ENCODE measurements around the gene AKAP6.
"Not testable (repeated sequence)": the region's sequence is repeated elsewhere in the genome, so short reads cannot be mapped to it uniquely, and the experiment has no call there.

The AKAP6 gene

DNA sequence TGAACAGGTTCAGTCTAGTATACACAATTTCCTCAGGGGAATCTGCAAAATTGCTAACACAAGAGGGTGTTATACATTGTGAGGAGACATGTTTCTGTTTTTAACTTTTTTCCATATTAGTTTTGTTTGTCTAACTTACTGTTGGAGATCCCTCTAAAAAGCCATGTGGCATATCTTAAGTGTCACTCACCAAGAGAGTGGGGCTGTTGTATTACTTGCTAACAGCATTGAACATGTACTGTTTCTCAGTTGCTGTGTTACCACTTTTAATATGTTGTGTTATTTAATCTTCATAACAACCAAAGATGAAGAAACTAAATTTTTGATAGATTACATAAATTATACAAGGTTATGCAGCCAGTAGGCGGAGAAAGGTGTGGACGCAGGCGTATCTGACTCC lies 455.3 kb downstream of the AKAP6 start:
- H3K9me3 Mint-ChIP-seq: peaks cover under 1% of the 10 kb centered on the region
- no peaks in the 10 kb centered on the region for H3K4me1 Mint-ChIP-seq
- H3K27me3 Mint-ChIP-seq (ENCODE audit: low read depth): no peaks in the 10 kb centered on the region

DNA sequence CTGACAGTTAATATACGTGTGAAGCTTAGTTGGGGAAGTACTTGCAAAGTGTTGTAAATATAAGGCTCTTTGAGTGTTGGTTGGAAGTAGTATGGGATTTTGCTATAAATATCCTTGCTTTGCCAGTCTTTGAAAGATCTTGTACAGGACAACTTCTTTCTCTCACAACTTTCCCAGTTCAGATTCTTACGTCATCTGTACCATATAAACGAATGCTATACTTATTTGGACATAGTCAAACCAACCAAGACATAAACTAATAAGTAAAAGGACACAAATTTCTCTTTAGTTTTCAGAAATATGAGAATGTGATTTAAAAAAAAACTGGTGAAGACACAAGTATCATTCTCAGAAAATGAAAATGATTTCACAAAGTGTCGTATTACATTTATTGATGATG lies 456.5 kb downstream of the AKAP6 start:
- Mint-ChIP-seq H3K27me3 (ENCODE audit: low read depth) (no peaks in the 10 kb centered on the region), H3K4me1 (no peaks in the 10 kb centered on the region), H3K9me3 (peaks cover 9% of the 10 kb centered on the region), H3K36me3 (ENCODE audit: low read depth) (no peaks in the 10 kb centered on the region), H3K27ac (no peak overlapping the region), H3K4me3 (no peak overlapping the region)
- TF ChIP-seq, protein P1, sequence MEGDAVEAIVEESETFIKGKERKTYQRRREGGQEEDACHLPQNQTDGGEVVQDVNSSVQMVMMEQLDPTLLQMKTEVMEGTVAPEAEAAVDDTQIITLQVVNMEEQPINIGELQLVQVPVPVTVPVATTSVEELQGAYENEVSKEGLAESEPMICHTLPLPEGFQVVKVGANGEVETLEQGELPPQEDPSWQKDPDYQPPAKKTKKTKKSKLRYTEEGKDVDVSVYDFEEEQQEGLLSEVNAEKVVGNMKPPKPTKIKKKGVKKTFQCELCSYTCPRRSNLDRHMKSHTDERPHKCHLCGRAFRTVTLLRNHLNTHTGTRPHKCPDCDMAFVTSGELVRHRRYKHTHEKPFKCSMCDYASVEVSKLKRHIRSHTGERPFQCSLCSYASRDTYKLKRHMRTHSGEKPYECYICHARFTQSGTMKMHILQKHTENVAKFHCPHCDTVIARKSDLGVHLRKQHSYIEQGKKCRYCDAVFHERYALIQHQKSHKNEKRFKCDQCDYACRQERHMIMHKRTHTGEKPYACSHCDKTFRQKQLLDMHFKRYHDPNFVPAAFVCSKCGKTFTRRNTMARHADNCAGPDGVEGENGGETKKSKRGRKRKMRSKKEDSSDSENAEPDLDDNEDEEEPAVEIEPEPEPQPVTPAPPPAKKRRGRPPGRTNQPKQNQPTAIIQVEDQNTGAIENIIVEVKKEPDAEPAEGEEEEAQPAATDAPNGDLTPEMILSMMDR (IDR thresholded peaks at IDR 0.05; ENCODE audit: unreplicated experiment in 3 of 3): no peak

More for the DNA sequence above, 455.3 kb downstream of the AKAP6 start:
- Mint-ChIP-seq H3K4me3 (no peak overlapping the region), H3K36me3 (ENCODE audit: low read depth) (no peaks in the 10 kb centered on the region), H3K27ac (peak overlapping the region in 1 of 3 experiments; percentile 41)
- TF ChIP-seq, protein P1 (IDR thresholded peaks at IDR 0.05; ENCODE audit: unreplicated experiment in 3 of 3): no peak

DNA sequence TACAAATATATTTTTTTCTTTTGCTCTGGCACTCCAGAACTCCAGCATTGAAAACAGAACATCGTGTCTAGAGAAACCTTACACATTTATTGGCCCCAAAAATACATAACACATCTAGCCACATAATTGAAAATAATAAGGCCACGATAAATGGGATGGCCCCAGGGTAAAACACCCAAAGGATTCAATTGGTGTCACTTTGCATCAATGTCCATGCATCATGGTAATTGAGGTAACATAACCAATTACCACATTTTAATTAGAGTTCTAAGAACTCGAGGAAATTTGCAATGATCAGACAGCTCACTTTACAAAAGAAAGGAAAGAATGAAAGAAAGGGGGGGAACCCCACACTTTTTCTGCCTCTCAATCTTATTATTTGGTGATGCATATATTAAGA lies 457.8 kb downstream of the AKAP6 start:
- TF ChIP-seq, protein P1 (IDR thresholded peaks at IDR 0.05; ENCODE audit: unreplicated experiment in 3 of 3): no peak
- no peaks in the 10 kb centered on the region for H3K36me3 Mint-ChIP-seq (ENCODE audit: low read depth)
- no peak overlapping the region for H3K27ac Mint-ChIP-seq
- H3K4me1 Mint-ChIP-seq: no peaks in the 10 kb centered on the region
- no peak overlapping the region for H3K4me3 Mint-ChIP-seq
- no peaks in the 10 kb centered on the region for H3K27me3 Mint-ChIP-seq (ENCODE audit: low read depth)
- peaks cover 16% of the 10 kb centered on the region for H3K9me3 Mint-ChIP-seq

DNA sequence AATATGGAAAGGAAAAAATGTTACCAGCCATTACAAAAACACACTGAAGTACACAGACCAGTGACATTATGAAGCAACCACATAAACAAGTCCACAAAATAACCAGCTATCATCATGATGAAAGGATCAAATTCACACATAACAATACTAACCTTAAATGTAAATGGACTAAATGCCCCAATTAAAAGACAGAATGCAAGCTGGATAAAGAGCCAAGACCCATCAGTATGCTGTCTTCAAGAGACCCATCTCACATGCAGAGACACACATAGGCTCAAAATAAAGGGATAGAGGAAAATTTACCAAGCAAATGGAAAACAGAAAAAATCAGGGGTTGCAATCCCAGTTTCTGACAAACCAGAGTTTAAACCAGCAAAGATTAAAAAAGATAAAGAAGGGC lies 463.9 kb downstream of the AKAP6 start:
- not testable (repeated sequence) for H3K36me3 Mint-ChIP-seq (ENCODE audit: low read depth); H3K4me1 Mint-ChIP-seq

DNA sequence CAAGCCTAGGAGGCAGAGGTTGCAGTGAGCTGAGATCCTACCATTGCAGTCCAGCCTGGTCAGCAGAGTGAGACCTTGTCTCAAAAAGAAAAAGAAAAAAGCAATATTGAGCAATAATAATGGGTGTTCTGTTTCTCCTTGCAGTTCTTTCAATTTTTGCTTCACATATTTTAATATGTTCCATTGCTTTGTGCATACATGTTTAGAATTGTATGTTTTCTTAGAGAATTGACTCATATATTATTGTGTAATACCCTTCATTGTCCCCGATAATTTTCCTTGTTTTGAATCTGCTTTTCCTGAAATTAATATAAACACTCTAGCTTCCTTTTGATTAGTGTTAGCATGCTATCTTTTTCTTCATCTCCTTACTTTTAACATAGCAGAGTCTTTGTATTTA lies 471.2 kb downstream of the AKAP6 start:
- H3K27ac Mint-ChIP-seq: no peak overlapping the region
- H3K4me3 Mint-ChIP-seq: no peak overlapping the region
- H3K27me3 Mint-ChIP-seq (ENCODE audit: low read depth): no peaks in the 10 kb centered on the region
- H3K36me3 Mint-ChIP-seq (ENCODE audit: low read depth): peaks cover 24% of the 10 kb centered on the region
- H3K4me1 Mint-ChIP-seq: no peaks in the 10 kb centered on the region
- TF ChIP-seq, protein P1 (IDR thresholded peaks at IDR 0.05; ENCODE audit: unreplicated experiment in 3 of 3): no peak
- H3K9me3 Mint-ChIP-seq: peaks cover 73% of the 10 kb centered on the region

More for the DNA sequence above, 463.9 kb downstream of the AKAP6 start:
- H3K27me3 Mint-ChIP-seq (ENCODE audit: low read depth); H3K4me3 Mint-ChIP-seq; H3K27ac Mint-ChIP-seq: not testable (repeated sequence)
- H3K9me3 Mint-ChIP-seq: peaks cover 65% of the 10 kb centered on the region

DNA sequence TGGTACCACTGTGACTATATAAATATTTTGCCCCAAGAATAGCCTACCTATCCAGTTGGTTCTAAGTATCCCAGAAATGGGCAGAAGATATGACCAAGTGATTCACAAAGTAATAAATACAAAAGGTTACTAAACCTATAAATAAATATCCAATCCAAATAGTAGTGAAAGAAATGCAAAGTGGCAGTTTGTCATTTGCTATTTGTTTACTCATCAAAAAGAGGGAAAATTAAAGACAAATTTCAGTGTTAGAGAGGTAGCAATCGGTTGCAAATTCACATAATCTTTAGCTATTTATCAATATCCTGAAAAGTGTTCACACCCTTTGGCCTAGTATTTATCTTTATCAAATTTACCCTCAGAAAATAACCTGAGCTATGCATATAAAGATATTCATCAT lies 473.2 kb downstream of the AKAP6 start:
- H3K27ac Mint-ChIP-seq: no peak overlapping the region
- H3K36me3 Mint-ChIP-seq (ENCODE audit: low read depth): peaks cover 24% of the 10 kb centered on the region
- H3K4me1 Mint-ChIP-seq: no peaks in the 10 kb centered on the region
- peaks cover 60% of the 10 kb centered on the region for H3K9me3 Mint-ChIP-seq
- no peak overlapping the region for H3K4me3 Mint-ChIP-seq
- TF ChIP-seq, protein P1 (IDR thresholded peaks at IDR 0.05; ENCODE audit: unreplicated experiment in 3 of 3): no peak
- H3K27me3 Mint-ChIP-seq (ENCODE audit: low read depth): no peaks in the 10 kb centered on the region
